NCI-H1048 (cell line): Measurements from ENCODE around the gene FKBP1C.
"Not testable (repeated sequence)": the region's sequence is repeated elsewhere in the genome, so short reads cannot be mapped to it uniquely, and the experiment has no call there.

Experiments
- DNase-seq: peaks from one replicate; lab custom pipeline; 2025; lab: John Stamatoyannopoulos, UW

Gene FKBP1C

DNA sequence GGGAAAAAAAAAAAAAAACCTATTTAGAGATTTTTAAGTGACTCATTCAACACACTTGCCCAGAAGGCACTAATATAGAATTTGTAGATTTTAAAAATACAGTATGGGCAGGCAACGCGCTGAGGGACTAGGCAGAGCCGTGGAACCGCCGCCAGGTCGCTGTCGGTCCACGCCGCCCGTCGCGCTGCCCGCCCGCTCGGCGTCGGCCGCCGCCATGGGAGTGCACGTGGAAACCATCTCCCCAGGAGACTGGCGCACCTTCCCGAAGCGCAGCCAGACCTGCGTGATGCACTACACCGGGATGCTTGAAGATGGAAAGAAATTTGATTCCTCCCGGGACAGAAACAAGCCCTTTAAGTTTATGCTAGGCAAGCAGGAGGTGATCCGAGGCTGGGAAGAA lies at the start of gene FKBP1C:
FKBP1C (plus strand) TSS at position 127 of the 400 bp plus-strand sequence.
- DNase-seq: not testable (repeated sequence)

DNA sequence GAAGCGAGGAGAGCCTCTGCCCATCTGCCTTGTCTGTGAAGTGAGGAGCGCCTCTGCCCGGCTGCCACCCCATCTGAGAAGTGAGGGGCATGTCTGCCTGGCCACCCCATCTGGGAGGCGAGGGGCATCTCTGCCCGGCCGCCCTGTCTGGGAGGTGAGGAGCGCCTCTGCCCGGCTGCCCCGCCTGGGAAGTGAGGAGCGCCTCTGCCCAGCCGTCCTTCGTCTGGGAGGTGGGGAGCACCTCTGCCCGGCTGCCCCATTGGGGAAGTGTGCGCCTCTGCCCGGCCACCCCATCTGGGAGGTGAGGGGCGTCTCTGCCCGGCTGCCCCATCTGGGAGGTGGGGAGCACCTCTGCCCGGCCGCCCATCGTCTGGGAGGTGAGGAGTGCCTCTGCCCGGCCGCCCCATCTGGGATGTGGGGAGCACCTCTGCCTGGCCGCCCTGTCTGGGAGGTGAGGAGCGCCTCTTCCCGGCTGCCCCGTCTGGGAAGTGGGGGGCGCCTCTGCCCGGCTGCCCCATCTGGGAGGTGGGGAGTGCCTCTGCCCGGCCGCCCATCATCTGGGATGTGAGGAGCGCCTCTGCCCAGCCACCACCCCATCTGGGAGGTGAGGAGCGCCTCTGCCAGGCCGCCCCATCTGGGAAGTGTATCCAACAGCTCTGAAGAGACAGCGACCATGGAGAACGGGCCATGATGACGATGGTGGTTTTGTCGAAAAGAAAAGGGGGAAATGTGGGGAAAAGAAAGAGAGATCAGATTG lies 47.0 kb upstream of the FKBP1C start:
- DNase-seq: not testable (repeated sequence)

DNA sequence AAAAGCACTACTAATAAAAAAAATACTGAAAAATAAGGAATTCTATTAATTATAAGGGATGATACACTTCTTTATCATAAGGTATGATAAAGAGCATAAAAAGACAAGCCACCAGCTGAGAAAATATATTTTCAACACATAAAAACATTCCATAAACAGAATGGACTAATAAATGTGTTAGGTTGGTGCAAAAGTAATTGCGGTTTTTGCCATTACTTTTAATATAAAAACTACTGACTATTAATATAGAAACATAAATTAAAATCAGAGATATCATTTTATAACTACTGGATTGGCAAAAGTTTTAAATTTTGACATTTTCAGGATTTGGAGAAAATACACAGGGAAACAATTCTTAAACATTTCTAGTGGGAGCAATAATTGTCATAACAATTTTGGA lies 37.1 kb upstream of the FKBP1C start:
- DNase-seq: no peak

DNA sequence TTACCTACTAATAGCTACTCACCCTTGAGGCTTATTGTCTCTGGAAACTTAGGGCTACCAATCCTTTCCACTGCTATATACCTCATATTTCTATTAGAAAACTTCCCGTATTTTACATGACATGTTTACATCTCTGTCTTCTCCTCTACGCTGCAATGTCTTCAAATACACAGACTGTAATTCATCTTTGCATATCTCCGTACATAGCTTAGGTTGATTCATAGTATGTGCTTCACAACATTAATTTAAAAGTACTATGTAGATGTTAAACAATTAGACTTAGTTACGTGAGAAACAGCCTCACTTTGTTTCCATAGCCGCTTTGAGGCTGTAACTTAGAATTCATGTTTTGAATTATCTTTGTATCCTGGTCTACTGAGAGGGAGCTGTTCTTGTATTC lies 35.1 kb upstream of the FKBP1C start:
- no peak for DNase-seq

DNA sequence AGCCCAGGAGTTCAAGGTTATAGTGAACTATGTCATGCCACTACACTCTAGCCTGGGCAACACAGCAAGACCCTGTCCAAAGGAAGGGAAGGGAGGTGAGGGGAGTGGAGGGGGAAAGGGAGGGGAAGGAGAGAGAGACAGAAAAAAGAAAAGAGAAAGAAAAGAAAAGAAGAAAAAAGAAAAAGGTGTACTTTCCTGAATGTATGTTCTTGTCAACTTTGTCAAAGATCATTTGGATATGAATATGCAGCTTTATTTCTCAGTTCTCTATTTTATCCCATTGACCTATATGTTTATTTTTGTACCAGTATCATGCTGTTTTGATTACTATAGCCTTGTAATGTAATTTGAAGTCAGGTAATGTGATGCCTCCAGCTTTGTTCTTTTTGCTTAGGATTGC lies 30.9 kb upstream of the FKBP1C start:
- no peak for DNase-seq

DNA sequence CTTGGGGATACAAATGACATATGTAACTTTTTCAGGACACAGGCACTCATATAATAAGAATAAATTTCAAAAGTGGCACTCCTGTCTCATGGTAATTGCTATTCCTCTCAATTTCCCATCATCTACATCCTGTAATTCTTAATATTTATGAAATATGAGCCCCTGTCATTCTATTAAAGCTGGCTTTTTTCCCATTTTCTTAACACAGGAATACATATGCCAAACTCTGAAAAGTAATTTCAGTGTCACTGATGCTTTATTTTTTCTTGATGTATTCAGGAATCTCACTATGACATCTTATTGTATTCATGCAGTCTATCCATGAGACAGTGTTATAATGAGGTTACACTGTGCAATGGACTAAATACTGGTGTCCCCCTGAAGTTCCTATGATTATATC lies 24.3 kb upstream of the FKBP1C start:
- DNase-seq: no peak

DNA sequence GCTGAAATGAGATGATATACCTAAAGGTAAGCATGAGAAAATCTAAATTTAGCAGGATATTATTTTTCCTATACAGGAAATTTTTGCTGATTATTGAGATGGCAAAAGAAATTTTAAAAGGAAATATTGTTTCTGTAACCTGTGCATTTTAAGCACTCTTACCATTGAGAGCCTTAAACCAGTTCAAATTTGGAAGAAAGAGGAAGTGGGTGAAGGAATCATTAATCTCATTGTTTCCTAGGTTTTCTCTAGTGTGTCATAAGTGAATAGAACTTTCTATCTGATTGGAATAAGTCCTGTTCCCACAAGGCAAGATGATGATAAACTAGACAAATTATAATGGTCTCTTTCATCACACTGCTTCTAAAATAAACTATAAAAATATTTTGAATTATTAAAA lies 22.4 kb upstream of the FKBP1C start:
- no peak for DNase-seq

DNA sequence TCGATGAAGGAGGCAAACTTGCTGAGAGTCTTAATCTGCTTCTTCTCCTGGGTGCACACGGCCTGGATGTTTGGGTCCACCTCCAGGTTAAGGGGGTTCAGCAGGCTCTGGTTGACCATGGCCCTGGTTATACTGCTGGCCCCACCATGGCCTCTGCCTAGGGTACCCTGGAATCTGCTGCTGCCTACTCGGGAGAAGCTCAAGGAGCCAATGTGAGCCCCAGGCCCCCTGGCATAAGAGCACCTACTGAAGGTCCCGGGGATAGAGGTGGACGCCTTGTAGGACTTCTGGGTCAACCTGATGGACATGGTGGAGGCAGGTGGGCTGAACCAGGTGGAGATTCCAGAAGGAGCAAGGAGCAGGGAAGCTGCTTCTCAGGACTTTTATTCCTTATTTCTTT lies 17.9 kb upstream of the FKBP1C start:
- DNase-seq: no peak

DNA sequence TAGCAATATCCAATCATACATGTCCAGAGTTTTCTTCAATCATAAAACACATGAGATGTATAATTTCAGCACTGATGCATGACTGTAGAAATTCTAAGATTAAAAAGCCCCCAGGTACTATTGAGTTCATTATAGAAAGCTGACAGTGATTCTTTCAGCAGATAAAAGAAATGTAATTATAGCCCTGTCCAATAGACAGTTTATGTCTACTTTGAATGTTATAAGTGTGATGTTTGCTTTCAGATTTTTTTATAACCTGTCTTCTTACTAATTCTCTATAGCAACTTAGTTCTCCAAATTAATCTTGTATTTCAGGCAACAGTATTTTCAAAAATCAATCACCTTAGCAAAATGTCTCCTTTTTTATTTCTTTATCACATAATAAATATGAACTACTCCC lies 13.5 kb upstream of the FKBP1C start:
- DNase-seq: no peak

DNA sequence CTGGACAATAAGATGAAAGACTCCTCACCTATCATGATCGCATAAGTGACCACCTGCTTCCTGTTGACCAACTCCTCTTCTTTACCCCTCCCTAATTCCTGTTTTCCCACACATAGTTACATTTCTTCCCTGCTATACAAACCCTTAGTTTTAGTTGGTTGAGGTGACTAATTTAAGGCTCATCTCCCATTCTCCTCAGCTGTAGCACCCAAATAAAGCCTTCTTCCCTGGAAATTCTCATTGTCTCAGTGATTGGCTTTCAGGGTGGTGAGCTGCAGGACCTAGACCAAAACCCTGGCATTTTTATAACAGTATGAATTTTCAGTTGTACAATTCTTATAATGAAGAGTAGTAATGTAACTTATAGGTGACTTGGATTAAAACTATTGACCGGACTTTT lies 2.1 kb downstream of the FKBP1C start:
- DNase-seq: no peak

DNA sequence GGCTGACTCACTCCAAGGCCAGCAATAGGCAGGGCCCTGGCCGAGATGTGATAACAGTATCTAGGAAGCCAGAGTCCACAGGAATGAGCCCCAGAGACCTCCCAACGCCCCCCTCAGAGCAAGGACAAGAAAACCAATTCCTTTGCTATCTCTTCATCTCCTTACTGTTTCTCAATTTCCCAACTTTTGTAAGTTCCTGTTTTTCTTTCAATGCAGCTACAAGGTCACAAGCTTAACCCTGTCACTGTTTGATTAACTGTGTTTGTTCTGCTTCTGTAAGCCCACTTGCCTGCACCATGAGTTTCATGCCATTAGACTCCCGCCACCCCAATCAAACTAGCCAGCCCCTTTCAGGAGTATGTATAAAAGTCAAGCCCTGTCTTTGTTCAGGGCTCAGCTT lies 3.5 kb downstream of the FKBP1C start:
- DNase-seq: no peak

DNA sequence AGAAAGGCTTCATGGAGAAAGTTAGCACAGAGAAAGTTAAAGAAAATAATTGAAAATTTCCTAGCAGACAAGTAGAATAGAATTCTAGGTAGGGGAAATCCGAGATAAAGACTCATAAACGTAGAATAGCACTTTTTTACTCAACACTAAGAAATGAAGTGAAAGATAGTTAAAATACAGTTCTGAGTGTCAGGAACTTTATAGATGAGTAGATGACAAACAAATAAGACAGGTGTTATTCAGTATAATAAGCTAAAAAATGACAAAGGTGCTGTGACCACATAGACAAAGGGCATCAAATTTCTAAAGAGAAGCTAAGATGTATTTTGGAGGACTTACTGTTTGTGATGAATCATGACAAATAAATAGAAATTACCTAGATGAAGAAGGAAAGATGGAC lies 12.9 kb downstream of the FKBP1C start:
- no peak for DNase-seq

DNA sequence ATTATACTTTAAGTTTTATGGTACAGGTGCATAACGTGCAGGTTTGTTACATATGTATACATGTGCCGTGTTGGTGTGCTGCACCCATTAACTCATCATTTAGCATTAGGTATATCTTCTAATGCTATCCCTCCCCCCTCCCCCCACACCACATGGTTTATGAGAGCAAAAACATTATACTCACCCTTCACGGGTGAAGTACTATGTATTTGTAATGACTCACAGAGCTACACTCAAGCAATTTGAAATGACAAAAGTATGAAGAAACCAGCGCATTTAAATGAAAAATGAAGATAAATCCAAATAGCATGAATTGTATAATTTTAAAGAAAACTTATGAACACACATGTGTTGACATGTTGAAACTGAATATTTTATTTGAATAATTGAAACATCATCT lies 14.7 kb downstream of the FKBP1C start:
- DNase-seq: not testable (repeated sequence)

DNA sequence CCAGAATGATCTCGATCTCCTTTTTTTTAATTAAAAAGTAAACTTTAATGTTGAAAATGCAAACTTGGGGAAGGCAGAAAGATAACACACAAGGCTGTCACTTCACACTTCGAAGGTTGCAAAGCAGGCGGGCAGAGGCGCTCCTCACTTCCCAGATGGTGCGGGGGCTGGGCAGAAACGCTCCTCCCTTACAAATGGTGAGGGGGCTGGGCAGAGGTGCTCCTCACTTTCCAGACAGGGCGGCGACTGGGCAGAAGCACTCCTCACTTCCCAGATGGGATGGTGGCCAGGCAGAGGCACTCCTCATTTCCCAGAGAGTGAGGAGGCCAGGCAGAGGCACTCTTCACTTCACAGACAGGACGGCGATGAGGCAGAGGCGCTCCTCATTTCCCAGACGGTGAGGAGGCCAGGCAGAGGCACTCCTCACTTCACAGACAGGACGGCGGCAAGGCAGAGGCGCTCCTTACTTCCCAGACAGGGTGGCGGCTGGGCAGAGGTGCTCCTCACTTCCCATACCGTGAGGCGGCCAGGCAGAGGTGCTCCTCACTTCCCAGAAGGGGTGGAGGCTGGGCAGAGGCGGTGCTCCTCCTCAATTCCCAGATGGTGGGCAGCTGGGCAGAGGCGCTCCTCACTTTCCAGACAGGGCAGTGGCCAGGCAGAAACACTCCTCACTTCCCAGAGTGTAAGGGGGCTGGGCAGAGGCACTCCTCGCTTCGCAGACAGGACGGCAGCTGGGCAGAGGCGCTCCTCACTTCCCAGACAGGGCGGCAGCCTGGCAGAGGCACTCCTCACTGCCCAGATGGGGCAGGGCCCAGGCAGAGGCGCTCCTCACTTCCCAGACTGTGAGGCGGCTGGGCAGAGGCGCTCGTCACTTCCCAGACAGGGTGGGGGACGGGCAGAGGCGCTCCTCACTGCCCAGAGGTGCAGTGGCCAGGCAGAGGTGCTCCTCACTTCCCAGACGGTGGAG lies 16.9 kb downstream of the FKBP1C start:
- DNase-seq: not testable (repeated sequence)

DNA sequence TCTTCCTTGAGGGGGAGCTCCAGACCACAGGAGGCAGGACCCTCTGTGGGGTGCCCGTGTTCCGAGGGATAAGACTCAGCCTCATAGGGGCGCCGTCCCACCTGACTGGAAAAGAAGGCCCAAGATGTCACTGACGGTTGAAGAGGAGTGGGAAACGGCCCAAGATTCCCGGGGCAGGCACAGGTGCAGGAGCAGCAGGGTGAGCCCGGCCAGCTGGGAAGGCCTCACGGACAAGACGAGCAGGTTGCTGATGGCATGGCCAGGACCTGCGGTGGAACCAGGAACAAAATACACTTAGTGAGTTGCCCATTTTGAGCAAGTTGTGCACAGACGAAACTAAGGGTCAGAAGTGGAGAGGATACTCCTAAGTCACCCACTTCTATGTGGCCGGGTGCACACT lies 18.8 kb downstream of the FKBP1C start:
- DNase-seq: not testable (repeated sequence)

DNA sequence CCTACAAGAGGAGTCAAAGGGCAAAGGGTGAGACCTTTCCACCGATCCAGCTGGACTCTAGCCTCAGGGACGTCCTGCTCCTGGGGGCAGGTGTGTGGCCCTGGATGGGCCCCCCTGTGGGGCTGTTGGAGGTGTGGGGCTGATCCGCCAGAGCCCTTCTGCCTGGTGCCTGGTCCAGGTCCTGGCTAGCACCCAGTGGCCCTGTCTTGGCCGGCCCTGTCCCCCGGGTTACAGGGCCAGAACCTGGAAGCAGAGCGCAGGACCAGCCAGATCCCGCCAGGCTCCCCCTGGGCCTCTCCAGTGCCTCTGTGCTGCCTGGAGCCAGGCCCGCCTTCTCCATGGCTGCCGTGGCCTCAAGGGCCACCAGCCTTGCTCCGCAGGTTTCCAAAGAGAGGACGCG lies 19.2 kb downstream of the FKBP1C start:
- not testable (repeated sequence) for DNase-seq

DNA sequence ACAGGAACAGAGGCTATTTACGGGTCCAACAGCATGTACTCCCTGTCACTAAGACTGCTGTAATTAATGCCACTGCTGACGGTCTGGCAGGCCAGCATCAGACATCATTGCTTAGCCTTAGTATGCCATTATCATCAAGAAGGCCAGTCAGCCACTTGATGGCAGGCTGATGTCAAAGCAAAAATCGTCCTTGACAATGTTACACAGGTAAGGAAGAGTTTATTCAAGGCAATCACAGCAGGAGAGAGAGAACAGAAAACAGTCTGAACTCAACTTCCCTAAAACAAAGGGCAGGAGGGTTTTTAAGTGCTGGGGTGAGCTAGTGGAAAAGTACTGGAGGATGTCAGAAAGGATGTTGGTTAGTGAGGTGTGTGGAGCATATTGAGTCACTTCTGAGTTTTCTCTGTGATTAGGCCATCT lies 25.1 kb downstream of the FKBP1C start:
- no peak for DNase-seq

DNA sequence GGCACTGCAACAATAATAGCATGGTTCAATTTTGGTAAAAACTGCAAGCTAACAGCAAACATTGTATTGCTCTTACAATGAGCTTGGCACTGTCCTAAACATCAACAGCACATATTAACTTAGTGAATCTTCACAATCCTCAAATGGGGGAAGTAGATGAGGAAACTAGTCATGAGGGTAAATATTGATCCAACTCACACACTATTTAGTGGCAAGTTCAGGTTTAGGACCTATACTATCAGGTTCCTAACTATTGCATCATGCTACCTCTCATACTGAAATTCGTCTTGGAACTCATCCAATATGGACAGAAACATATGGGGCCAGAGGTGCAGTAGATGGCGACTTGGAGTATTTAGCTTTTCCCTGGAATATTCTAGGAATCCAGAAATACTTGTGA lies 34.2 kb downstream of the FKBP1C start:
- no peak for DNase-seq

DNA sequence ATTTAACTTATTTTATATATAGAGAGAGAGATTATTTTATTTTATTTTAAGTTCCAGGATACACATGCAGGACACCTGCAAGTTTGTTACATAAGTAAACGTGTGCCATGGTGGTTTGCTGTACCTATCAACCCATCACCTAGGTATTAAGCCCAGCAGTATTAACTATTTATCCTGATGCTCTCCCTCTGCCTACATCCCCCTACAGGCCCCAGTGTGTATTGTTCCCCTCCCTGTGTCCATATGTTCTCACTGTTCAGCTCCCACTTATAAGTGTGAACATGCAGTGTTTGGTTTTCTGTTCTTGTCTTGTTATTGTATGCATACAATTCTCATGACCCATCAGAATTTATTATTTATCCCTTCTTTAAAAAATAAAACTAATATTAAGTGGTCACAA lies 34.6 kb downstream of the FKBP1C start:
- DNase-seq: no peak

DNA sequence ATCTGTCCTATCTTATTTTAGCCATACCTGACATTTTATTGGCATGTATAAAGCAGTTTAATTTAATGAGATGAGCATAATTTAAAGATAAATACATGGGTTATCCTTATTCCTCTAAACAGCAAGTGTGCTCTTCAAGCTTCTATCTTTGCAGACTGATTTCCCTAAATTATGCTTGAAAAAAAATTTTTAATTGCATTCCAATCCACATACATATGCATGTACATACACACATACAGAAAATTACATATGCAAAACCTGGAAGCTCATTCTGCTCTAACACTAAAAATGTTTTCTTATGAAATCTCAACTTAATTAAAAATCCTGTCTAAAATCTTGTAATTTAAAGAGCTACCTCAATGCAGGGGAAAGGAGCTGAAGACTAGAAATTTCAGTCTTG lies 35.3 kb downstream of the FKBP1C start:
- DNase-seq: no peak

DNA sequence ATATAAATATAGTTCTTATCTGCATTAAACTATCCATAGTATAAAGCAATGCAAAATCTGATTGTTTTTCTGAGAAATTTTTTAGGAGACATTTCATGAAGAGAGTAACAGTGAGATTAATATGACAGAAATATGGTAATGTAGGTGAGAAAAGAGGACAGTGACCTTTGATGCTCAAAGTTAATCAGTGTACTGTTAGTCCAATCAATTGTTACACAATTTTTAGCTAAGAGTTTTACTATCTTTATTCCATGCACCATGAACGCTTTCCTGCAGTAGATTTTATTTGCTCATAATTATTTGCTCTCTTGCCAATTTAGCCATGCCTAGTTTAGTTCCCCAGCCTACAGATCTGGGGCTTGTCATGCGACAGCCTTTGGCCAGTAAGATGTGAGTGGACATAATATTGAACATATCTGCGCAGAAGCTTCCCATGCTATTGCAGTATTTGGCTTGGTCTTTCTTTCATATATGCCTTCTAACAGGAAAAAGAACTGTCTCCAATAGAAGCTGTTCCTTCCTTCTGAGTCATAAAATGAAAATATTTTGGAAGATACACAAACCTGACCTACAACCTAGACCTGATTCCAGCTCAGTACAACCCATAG lies 38.7 kb downstream of the FKBP1C start:
- no peak for DNase-seq

DNA sequence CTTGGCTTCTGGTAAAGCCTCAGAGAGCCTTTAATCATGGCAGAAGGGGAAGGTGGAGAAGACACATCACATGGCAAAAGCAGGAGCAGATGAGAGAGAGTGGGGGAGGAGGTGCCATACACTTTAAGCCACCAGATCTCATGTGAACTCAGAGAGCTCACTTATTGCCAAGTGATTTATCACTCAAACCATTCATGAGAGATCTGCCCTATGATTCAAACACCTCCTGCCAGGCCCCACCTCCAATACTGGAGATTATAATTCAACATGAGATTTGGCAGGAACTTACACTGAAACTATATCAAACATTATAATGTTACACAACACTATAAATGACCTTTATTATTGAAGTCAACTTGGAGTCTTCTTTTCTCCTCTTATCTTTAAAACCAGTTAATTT lies 47.9 kb downstream of the FKBP1C start:
- DNase-seq: no peak

DNA sequence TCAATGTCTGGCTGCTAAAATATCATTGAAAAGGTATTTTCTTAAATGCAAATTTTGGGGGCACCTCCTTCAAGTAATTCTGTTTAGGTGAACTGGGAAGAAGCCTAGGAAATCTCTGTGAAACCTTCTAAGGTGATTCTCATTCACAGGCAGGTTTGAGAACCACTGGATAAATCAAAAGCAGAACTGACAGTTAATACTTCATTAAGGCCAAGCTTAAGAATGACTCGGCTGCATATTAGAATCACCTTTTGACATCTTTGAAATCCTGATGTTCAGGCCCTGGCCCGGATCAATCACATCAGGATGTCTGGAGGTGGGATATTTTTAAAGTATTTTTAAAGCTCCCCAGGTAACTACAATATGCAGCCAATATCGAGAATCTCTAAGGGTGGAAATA lies 50.6 kb downstream of the FKBP1C start:
- no peak for DNase-seq
